Mesothelial cell of epicardium (in vitro differentiated cells): ENCODE data around the gene MYO16. TPM values are rescaled to one million over a fixed set of nuclear protein-coding genes. Genes with fewer than 3 reads are reported as not detected.

Experiments used
- DNase-seq, 2 experiments: peaks; one replicate each; pipeline ENCODE4 v3.0.0; 2021; ENCODE audit warnings: low spot score in 2 of 2; ENCODE audit not compliant: unreplicated experiment in 2 of 2
- H3K27ac Mint-ChIP-seq: 2 replicates; pipeline ENCODE4 v1.8.0; 2021; ENCODE audit warnings: mixed read lengths
- H3K27me3 Mint-ChIP-seq: 2 replicates; pipeline ENCODE4 v1.8.0; 2021; ENCODE audit warnings: low read depth, mixed read lengths
- H3K36me3 Mint-ChIP-seq: 2 replicates; pipeline ENCODE4 v1.8.0; 2021; ENCODE audit warnings: mixed read lengths
- H3K4me1 Mint-ChIP-seq: 2 replicates; pipeline ENCODE4 v1.8.0; 2021; ENCODE audit warnings: mixed read lengths
- H3K4me3 Mint-ChIP-seq: 2 replicates; pipeline ENCODE4 v1.8.0; 2021; ENCODE audit warnings: mild to moderate bottlenecking, moderate library complexity, mixed read lengths
- H3K9me3 Mint-ChIP-seq: 2 replicates; pipeline ENCODE4 v1.8.0; 2021; ENCODE audit warnings: mixed read lengths
- CTCF ChIP-seq: fragments of 200-600 bp; sonication (generic); IDR thresholded peaks from one replicate; pipeline ENCODE4 v1.5.0; 2021; ENCODE audit warnings: antibody characterized with exemption; ENCODE audit not compliant: unreplicated experiment
- total RNA-seq: library from RNA; stranded (reverse); gene quantifications from 3 replicates; pipeline ENCODE4 v1.2.1, GENCODE V29; 2021

The MYO16 gene
- total RNA-seq, 1 donor from 2014 or later, result 0.07 TPM

DNA sequence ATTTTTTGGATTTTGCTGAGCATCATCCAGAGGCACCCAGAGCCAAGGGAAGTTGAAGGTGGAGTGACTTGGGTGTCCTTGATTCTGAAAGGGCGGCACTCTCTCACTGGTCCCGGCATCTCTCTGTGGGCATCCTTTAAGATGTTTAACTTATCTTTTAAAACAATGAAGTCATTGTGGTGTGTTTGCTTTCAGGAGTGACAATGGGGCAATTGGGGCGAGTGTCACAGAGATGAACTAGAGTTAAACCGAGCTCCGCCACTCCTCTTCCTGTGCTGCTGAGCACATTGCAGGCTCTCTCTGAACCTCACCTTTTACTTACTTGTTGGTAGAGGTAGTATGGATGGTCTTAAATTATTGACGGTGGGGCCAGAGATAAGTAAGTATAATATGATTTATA is 295.7 kb downstream of the MYO16 start:
- Mint-ChIP-seq H3K9me3 (no peaks in the 10 kb centered on the region), H3K27me3 (peaks cover 5% of the 10 kb centered on the region), H3K4me1 (peaks cover 7% of the 10 kb centered on the region), H3K4me3 (no peak overlapping the region), H3K27ac (no peak overlapping the region), H3K36me3 (no peaks in the 10 kb centered on the region)
- TF ChIP-seq CTCF, result no peak
- no peak for DNase-seq

DNA sequence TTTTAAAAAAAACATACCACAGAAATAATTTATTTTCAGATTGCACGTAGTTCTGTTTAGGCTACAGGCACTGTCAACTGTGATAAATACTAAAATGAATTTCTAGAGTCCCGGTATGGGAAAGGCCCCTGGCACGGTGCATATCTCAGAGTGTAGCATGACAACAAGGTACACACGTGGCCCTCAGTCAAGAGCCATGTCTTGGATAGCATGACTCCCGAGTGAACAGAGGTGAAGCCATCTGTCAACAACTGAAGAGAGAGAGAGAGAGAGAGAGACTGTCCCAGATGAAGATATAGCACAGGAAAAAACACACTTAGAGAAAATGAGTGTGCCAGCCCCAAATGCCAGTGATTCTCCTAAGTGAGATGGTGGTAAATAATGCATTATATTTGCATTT is 297.5 kb downstream of the MYO16 start:
- no peak for DNase-seq
- Mint-ChIP-seq H3K27me3 (peaks cover 7% of the 10 kb centered on the region), H3K36me3 (no peaks in the 10 kb centered on the region), H3K4me1 (peaks cover 6% of the 10 kb centered on the region), H3K4me3 (no peak overlapping the region), H3K9me3 (no peaks in the 10 kb centered on the region), H3K27ac (no peak overlapping the region)
- TF ChIP-seq CTCF, result no peak

- DNase-seq, result no peak
- H3K27ac Mint-ChIP-seq, result no peak overlapping the region
- no peak for TF ChIP-seq CTCF
- peaks cover 7% of the 10 kb centered on the region for H3K4me1 Mint-ChIP-seq
- no peaks in the 10 kb centered on the region for H3K9me3 Mint-ChIP-seq
- no peaks in the 10 kb centered on the region for H3K36me3 Mint-ChIP-seq
- H3K27me3 Mint-ChIP-seq, result peaks cover 7% of the 10 kb centered on the region
- H3K4me3 Mint-ChIP-seq, result no peak overlapping the region
Measured at GRCh38 chr13:108927615-108928014, 298.2 kb downstream of the MYO16 start.

- Mint-ChIP-seq H3K36me3 (no peaks in the 10 kb centered on the region), H3K27me3 (peaks cover 7% of the 10 kb centered on the region), H3K9me3 (no peaks in the 10 kb centered on the region), H3K4me3 (no peak overlapping the region), H3K27ac (no peak overlapping the region), H3K4me1 (peaks cover 7% of the 10 kb centered on the region)
- TF ChIP-seq CTCF, result no peak
- DNase-seq, result no peak
Measured at GRCh38 chr13:108929532-108930206, 300.3 kb downstream of the MYO16 start.

DNA sequence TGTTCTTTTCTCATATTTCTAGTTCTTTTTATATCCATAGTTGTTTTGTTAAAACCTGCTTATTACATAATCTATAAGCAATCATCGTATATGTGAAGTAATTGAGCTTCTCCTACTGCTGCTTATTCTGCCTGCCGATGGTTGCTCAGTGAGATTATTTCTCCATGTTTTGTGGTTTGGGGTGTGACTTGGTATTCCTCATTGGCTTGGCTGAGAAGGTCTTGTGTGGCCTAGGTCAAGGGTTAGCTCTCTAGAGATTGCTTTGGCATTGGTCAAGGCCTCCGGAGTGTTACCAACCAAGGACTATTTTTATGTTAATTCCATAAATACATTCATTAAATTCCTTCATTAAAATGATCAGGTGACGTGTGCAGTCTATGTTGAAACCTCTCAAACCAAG is 302.8 kb downstream of the MYO16 start:
- Mint-ChIP-seq H3K9me3 (peaks cover 8% of the 10 kb centered on the region), H3K36me3 (no peaks in the 10 kb centered on the region), H3K27ac (no peak overlapping the region), H3K4me1 (peaks cover 2% of the 10 kb centered on the region), H3K27me3 (peaks cover 24% of the 10 kb centered on the region), H3K4me3 (no peak overlapping the region)
- no peak for DNase-seq
- no peak for TF ChIP-seq CTCF

DNA sequence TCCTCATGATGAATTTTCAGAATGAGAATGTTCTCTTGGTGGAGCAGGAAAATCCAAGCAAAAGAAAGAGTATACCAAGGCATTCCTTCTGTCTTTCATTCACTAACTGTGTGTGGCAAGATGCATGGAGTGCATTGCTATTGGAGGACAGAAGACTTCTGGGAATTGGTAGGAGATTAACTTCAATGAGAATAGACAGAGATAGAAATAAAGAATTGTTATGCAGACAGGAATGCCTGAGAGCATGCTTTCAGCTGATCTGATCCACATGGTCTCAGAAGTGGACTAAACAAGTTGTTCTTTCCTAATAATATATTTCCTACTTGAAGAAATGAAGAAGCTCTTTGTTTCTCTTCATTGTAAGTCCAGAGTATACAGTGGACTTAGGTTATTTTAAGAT is 303.6 kb downstream of the MYO16 start:
- TF ChIP-seq CTCF, result no peak
- no peaks in the 10 kb centered on the region for H3K36me3 Mint-ChIP-seq
- H3K27ac Mint-ChIP-seq, result no peak overlapping the region
- no peak for DNase-seq
- no peak overlapping the region for H3K4me3 Mint-ChIP-seq
- H3K27me3 Mint-ChIP-seq, result peaks cover 24% of the 10 kb centered on the region
- H3K9me3 Mint-ChIP-seq, result peaks cover 12% of the 10 kb centered on the region
- peaks cover 2% of the 10 kb centered on the region for H3K4me1 Mint-ChIP-seq
